Stimulated activated CD4-positive, alpha-beta T cell treated with anti-CD3 and anti-CD28 coated beads, TNF-alpha, amount 100 ng/mL, for 24 hours (primary cell): ENCODE measurements around the gene EXTL1.
"Not testable (repeated sequence)": the region's sequence is repeated elsewhere in the genome, so short reads cannot be mapped to it uniquely, and the experiment has no call there.

ENCODE experiments used
- DNase-seq, 3 experiments: peaks; one replicate each; pipeline ENCODE4 v3.0.0-alpha.2; 2020; ENCODE audit warnings: low read depth in 3 of 3

EXTL1 gene, protein sequence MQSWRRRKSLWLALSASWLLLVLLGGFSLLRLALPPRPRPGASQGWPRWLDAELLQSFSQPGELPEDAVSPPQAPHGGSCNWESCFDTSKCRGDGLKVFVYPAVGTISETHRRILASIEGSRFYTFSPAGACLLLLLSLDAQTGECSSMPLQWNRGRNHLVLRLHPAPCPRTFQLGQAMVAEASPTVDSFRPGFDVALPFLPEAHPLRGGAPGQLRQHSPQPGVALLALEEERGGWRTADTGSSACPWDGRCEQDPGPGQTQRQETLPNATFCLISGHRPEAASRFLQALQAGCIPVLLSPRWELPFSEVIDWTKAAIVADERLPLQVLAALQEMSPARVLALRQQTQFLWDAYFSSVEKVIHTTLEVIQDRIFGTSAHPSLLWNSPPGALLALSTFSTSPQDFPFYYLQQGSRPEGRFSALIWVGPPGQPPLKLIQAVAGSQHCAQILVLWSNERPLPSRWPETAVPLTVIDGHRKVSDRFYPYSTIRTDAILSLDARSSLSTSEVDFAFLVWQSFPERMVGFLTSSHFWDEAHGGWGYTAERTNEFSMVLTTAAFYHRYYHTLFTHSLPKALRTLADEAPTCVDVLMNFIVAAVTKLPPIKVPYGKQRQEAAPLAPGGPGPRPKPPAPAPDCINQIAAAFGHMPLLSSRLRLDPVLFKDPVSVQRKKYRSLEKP

DNA sequence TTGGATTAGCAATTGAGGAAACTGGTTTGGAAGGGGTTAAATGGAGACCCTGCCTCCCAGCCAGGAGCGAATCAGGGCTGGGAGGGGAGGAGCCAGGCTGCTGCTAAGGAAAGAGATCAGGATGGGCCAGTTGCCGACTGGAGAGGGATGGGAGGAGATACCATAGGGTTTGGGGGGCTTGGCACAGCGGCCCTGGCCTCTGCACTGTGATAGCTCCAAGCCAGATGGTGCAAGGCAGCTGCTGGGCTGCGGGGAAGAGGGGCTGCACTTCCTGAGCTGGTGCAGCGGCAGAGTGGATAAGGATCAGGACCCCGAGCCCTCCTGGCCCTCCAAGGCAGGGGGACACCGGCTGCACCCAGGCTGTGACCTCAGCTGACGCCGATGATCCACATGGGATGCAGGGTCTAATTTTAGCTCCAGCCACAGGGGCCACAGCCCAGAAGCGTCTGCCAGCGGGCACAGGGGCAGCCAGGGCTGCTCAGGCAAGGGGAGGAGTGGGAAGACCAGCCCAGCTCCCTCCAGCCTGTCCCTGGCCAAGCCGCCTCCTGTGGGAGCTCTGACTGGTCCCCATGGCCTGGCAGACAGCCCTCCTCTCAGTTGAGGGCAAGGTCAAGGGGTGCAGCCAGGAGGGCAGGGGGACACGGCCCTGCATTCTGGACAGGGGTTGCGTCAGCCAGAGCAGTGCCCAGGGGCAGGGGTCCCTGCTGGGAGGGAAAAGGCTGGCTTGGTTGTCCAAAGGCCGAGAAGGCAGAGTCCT lies at the start of gene EXTL1:
EXTL1 (plus strand) TSS at position 129 of the 757 bp plus-strand sequence. CDS start 872 bp downstream, outside the sequence.
- DNase-seq: no peak

DNA sequence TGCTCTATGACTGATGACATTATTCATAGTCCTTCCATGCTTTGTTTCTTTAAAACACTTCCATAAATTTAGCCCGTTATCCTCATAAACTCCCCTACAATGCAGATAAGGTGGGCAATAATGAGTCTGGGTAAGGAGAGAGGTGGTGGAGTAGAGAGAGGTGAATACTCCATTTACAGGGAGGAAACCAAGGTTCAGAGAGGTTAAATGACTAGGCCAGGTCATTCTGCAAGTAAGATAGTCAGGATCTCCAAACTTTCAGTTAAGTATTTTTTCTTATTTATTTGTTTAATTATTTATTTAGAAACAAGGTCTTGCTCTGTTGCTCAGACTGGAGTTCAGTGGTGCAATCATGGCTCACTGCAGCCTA lies 49.8 kb upstream of the EXTL1 start:
- DNase-seq: no peak

DNA sequence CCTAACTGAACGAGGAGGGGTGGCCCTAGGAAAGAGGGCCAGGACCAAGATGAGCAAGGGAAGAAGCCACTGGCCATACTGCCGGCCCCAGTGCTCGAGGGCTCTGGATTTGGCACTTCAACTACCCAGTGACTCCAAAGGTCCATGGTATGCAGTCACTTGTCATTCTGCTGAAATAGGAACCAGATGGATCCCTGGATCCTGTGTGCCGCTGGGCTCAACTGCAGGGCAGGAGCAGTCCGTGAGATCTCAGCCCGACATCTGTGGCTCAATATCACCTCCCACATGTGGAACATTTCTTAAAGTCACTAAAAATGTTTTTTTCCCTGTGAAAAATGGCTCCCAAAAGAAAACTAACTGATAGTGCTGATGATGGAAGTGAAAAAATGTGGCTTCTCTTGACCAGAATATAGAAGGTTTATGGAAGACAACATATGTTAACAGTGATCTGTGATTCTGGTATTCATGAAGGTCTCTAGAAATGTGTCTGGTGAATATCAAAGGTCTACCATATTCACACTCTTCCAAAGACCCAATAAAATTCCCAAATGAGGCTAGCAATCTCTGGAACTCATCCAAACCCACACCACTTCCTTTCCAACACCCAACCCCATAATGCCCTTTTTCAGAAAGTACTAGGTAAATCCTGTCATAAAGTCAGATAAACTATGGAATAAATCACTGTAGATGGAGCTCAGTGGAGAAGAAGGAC lies 47.8 kb upstream of the EXTL1 start:
- DNase-seq: no peak

DNA sequence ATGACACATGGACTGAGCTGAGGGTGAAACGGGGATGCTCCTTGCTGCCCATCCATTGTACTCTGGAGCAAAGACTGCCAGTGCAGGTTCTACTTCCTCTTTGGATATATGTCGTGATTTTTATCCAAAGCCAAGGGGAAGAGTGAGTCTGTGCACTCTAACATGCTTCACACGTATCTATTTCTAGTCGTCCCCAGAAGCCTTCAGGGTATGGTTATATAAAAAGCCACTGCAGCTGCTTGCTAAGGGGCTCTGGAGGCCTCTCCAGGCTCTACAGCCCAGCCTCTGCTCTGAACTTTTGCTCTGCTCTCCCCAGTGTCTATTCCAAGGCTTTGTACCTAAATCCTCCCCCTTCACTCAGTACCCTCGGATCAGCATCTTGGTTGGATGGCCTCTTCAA lies 43.8 kb upstream of the EXTL1 start:
- DNase-seq: no peak

DNA sequence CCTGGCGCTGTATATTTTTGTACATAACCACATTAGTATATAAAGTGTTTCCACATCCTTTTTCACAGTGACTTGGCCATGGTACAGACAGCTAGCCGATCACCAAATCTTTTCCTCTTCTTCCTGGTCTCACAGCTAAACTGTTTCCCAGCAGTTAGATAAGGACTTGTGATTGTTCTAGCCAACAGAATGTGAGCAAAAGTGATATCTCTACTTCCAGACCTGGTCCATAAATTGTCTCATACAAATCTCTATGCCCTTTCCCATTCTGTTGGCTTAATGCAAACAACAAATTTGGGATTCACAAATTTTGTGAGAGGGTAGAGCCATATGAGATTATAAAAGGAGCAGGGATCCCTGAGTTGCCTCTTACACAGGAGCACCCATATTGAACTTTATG lies 43.2 kb upstream of the EXTL1 start:
- DNase-seq: no peak

DNA sequence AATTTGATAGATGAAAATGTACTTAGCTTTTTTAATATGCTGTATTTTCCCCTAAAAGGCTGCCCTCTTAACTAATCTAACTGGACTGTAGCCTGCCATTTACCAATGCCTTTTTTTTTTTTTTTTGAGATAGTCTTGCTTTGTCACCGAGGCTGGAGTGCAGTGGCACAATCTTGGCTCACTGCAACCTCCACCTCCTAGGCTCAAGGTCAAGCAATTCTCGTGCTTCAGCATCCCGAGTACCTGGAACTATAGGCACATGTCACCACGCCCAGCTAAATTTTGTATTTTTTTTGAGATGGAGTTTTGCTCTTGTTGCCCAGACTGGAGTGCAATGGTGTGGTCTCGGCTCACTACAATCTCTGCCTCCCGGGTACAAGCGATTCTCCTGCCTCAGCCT lies 42.4 kb upstream of the EXTL1 start:
- no peak for DNase-seq

DNA sequence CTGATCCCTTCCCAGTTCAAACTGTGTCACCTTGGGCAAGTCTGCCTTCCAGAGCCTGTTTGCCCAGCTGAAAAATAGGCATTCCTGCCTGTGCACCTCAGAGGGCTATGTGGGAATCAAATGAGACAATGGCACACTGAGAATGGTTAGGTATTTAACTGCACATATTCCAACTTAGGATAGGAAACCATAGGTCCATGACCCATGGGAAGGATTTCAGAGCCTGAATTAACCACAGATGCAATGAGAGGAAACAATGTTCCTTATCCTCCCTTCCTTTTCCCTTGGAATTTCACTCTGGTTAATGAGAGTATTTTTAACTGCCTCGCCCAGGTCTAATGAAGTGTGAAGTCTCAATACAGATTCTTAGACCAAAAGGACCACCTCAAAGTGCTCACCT lies 36.4 kb upstream of the EXTL1 start:
- DNase-seq: no peak

DNA sequence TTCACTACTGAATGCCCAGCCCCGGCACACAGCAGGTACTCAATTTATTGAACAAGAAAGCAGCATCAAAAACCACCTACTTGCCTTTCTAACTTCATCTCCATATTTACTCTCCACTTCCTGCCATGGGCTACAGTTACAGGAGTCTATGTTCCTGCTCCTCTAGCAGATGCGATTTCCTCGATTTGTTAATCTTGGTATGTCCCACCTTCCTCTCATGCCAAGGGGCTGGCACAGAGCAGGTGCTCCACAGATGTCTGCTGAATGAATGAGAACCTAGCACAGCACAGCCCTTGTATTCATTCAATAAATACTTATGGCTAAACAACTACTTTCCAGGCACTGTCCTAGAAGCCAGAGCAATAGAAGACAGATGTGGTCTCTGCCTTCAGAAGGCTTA lies 35.9 kb upstream of the EXTL1 start:
- DNase-seq: no peak

DNA sequence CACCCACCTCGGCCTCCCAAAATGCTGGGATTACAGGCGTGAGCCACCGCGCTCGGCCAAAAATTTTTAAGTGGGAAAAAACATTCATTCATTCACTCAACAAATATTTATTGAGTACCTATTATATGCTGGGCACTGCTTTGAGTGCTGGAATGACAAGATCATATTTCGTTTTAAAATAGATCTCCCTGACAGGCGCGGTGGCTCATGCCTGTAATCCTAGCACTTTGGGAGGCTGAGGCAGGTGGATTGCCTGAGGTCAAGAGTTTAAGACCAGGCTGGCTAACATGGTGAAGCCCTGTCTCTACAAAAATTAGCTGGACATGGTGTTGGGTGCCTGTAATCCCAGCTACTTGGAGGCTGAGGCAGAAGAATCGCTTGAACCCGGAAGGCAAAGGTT lies 34.8 kb upstream of the EXTL1 start:
- not testable (repeated sequence) for DNase-seq

DNA sequence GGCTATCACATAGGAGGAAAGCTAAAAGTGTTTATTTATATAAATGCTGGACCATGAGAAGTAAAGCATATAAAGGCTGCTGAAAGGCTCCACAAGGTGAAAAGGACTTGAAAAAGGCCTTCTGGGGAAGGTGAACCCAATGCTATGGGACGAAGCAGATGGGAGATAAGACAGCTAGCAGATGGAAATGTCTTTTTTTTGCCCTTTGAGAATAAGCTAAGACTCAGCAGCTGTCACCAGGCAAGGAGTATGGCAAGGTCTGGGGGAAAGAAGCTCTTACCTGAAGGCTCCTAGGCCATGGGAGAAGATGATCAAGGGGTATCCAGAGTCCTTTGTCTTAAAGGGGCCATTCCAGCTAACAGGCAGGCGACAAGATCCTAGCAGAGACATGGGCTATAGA lies 33.6 kb upstream of the EXTL1 start:
- DNase-seq: no peak

DNA sequence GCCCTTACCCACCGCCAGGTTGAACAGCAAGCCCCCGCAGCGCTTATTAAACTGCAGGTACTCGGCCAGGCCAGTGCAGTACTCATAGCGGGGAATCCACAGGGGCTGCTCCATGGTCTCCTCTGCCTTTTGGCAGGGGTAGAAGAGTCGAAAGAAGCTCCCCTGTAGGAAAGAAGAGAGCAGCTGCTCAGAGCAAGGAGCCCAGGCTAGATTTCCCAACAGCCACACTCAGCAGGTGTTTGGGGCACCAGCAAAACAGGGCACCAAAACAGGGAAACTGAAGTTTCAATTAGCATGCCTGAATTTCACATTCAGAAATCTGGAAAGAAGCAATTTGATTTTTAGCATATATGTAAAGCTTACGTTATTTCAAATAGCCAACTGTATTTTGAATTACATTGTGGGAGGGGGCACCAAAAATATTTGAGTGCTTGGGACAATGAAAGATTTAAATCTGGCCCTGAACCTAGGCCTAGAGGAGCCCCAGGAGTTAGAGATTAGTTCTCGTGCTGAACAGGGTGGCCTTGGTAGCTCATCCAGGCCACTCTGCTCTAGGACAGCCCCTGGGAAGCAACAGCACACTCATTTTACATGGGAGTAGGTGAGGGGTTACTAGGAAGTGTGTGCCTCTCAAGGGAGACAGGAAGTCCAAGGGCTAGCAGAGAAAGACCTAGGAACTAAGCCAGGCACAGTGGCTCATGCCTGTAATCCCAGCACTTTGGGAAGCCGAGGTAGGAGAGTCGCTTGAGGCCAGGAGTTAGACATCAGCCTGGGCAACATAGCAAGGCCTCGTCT lies 31.9 kb upstream of the EXTL1 start:
- DNase-seq: no peak

DNA sequence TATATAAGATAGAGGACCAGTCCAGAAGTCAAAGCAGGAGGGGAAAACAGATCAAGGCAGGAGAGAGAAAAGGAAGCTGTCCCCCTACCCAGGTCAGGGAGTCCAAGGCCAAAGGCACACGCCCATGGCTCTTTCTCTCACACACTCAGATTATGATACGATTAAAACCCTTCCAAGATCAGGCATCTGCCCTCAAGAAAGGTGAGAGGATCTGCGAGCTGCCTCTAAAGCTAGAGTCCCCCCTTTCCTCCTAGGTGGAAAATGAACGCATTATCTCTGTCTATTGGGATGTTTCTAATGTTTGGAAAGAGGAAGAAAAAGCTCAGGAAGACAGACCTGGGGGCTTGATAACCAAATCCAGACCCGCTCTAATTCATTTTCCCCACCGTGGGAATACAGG lies 31.3 kb upstream of the EXTL1 start:
- DNase-seq: no peak

DNA sequence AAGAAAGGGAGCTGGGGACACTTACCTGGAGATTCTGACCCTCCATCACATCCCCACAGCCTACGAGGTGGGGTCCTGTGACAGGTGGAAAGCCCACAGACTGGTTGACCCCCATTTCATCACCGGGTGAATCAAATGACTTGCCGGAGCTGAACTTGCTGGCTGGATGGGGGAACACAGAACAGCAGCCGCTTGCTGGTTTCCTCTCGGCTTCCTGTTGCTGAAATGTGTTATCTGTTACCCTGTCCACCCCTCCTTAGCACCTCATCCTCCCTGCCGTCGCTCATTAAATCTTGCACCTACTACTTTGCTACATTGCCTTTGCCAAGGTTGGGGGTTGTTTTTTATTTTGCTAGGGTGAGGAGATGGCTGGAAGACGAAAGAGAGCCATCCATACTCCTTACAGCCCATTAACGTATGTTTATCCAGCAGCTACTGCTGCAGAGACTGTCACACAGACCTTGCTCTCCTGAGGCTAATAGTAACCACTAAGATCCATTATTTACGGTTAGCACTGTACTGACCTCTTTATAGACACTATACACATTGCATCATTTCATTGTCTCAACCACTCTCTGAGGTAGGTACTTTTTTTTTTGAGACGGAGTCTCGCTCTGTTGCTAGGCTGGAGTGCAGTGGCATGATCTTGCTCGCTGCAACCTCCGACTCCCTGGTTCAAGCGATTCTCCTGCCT lies 30.7 kb upstream of the EXTL1 start:
- DNase-seq: peak in 1 of 3 experiments; percentile 33

DNA sequence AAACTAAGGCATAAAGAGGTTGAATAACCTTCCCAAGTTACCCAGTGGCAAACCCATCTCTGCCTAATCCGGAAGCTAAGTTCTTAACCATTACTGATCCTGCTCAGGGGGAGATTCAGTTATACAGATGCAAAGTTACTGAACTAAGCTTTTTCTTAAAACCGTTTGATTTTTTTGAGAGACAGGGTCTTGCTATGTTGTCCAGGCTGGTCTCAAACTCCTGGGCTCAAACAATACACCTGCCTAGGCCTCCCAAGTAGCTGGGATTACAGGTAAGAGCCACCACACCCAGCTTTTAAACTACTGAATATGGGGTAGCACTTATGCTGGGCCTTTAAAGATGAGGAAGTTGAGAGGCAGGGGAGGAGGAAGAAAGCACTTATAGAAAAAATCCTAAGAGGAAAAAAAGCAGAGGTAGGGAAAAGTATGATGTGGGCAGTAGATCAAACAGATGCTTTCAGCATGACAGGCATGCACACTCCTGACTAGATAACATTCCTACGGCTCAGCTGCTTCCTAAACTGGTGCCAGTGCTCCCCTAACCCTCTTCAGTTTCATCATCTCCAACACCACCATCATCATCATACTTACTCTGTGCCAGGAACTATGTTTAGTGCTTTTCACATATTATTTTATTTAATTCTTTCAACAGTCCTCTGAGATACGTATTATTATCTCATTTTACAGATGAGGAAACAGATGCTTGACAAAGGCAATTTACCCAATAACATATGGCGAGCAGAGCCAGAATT lies 29.5 kb upstream of the EXTL1 start:
- no peak for DNase-seq

DNA sequence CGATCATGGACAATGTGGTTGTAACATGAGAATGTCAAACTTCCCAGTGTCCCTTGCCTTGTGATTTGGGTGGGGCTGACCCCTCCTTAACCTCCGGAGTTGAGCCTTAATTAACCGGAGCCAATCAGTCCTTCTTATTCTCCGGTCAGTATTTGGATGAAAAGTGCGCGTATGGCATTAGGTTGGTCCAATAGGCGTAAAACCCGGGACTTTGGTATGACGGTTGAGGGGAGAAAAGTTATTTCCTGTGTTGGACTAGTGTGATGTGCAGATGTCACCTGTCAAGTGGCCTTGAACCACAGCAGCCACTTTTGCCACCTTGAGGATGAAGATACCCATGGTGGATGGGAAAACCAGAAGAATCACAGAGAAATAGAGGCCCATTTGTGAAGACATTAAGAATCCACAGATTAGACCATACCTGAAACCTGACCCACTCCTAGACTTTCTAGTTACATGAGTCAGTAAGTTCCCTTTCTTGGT lies 28.8 kb upstream of the EXTL1 start:
- no peak for DNase-seq

DNA sequence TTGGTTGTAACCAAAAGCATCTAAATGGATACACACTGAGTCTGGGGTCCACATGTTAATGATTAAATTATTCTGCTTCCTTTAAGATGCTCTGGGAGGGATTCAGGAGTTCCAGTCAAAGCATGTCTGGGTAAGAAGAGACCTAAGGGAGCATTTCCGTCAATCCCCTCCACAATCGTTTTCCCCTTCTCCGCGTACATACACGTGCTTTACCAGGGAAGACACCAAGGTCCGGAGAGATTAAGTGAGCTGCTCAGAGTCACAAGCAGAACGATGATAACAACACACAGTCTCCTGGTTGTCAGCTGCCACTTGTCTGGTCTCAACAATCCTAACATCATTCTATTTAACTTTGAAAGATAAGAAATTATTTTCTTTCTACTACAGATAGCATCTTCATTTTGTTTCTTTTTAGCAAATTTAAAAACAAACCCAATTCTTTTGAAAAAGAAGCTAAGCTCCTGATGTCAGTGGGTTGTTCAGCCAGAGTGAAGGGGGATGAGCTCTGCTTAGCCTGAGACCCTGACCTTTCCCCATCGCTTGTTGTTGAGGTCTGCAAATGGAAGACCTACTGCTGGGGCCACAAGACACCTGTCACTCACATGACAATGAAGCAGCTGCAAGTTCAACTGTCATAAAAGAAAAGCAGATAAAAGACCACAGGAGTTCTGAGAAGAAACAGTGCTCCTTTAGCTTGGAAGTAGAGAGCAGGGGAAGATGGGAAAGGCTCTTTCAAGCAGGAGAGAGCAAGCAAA lies 28.2 kb upstream of the EXTL1 start:
- no peak for DNase-seq

DNA sequence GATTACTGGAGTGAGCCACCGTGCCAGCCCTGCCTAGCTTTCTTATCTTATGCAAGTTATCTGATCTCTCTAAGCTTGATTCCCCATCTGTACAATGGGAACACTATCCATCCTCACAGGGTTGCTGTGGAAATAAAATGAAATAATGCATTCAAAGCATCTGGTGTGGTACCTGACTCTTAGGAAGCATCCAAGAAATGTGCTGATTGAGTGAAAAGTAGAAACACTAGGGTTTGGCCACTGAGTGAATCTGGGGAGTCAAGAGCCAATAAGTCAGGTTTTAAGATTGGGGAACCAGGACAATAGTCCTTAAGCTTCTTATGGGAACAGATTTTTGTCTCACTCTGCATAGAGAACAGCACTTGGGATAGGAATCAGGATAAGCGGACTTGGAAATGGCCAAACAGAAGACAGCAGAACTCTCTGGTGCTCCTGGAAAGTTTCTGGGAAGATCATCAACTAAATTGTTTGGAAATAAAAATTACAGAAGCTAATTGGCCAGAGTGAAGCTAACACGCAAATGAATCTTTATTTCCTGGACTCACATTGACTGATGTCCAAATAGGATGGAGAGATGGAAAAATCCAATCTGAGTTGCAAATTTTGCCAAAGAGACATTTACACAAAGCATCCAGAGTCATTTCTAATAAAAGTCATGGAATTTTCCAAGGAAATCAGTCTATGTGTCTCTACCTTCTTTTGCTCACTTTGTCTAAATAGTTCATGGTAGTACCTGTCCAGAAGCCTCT lies 27.0 kb upstream of the EXTL1 start:
- DNase-seq: no peak
